Measurements from ENCODE around the gene UQCRHL.

GRCh38 chr1:15799004-15799867 is 8.2 kb downstream of the UQCRHL start:
- no peak for TF ChIP-seq CTCF (IDR thresholded peaks at IDR 0.05 in 4 of 5, conservative IDR thresholded peaks at IDR 0.05 in 1 of 5)
- TF ChIP-seq POLR2A (IDR thresholded peaks at IDR 0.05): no peak
